HCEC 1CT (cell line): ENCODE data around the gene SPTBN5.
A peak's percentile ranks its signal among the peaks of the same experiment; 100 is the strongest.

ENCODE experiments used
- DNase-seq: peaks from one replicate; pipeline ENCODE4 v3.0.0-alpha.2; 2017

Gene SPTBN5

GRCh38 chr15:41925086-41925608 lies 31.3 kb upstream of the SPTBN5 start:
- no peak for DNase-seq

DNA sequence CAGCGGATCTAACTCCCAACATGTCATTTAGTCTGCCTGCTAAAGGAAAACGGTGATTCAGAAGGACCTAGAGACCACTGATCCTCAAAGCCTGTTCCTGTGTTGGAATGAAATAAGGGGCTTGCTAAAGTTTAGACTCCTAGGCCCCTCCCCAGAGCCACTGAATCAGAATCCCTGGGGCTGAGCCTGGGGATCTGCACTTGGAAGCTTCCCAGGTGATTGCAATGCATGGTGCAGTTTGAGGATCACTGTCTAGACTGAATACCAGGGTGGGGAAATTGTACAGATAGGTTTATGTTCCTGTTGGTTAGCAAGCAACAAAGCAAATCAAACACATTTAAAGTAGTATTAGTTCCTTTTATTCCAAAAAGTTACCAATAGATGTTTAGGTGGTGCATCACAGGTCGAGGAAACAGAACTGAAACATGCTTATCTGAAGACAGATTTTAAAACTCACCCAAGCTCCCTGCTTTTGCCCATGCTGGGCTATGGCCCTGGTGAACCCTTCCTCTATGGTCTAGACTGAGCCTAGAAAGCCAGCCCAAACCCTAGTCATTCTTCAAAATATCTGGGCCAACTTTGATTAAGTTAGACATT lies 29.6 kb upstream of the SPTBN5 start:
- DNase-seq, result no peak

DNA sequence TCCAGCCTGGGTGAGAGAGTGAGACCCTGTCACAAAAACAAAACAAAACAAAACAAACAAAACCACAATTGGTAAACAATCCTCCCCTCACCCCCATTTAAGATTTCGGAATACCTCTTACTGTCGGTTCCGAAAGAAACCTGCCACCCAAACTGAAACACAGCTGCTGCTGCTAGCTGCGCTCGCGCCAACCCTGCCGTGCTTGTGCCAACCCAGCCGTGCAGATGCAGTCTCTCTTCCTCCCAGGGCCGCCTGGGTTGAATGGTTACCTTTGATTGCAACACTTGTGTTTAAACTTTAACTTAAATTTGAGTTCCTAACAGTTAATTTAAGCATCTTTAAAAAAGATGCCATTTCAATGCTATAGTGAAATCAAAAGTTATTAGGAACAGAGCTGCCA lies 28.5 kb upstream of the SPTBN5 start:
- no peak for DNase-seq

DNA sequence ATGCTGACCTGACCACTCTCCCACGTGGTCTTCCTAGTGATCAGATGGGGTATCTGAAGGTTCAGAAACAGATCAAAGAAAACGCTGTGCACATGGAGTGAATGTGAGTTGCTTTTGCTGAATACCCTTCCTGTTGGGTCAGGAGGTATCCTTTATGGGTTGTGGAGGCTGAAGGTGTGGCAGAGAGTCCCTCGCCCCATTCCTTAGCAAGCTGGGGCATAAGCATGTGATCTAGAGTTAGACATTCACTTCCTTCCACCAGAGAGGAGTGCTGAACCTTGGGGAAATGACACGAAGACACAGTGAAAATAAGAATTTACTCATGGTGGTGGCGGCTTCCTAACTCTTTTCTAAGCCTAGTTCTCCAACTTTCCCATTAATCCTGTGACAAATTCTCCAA lies 27.8 kb upstream of the SPTBN5 start:
- no peak for DNase-seq

DNA sequence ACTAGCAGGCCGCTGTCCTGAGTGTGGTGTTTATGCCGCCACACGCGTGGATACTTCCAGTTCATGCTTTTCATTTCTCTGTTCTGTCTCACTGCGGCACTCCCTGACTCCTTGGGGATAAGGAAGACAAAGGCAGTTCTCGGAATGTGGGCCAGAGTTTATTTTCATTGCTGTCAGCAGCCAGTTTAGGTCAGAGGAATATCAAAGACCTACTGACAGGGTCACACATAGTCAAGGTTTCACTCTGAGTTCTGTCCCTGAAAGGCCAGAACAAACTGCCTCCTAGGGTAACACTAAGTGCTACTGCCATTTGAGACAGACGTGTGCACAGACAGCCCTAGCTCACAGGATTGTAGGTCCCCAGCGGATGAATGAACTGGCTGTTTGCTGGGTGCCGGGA lies 27.3 kb upstream of the SPTBN5 start:
- DNase-seq, result no peak

DNA sequence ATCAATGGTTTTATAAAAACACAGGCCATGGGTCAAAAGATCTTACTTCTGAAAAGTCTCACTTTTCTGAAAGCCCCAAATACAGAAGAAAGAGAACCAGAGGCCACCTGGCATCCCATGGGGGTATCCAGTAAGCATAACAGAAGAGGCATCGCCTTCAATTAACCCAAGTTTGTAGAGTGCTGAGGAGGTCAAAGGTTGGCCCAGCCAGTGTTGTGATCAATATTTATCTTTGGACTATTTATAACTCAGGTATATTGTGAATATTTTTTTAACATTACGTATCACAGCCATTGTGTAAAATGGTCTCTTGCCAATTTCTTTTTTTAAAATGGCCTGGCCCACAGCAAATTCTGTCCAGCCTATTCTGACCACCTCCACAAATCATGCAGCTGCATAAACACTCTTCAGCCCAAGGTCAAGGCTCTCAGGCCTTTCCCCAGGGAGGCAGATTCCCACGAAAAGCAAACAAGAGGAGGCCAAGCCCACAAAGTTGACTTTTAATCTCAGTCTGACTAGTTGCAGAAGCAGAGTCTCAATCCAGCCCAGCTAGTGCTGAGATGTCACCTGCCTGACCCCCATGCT lies 26.2 kb upstream of the SPTBN5 start:
- DNase-seq, result peak; percentile 48

- no peak for DNase-seq
These were observed 25.5 kb upstream of the SPTBN5 start for GRCh38 chr15:41919201-41919820.

DNA sequence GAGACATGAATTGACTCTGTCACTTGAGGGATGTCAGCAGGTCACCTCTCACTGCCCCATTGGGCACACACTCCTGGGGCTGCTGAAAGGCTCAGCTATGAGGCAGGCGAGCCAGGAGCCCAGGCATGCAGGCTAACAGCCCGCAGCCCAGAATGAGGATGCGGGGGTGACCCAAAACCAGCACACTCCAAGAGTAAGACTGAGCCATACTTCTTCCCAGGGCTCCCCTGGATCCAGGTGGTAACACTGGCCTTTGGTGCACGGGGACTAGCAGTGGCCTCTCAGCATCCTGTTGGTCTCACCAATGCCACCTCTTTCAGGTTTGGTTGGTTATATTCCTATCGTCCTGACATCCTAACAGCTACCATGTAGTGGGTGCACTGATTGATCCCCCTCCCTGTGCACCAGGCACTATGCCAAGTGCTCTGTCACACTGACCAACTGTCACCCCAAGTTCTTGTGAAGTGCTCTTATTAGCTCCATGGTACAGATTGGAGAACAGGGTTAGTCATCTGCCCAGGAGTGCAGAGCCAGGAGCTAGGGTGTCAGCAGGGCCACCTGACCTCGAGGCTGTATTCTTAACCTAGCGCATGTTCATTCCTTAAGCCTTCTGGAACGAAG lies 24.8 kb upstream of the SPTBN5 start:
- DNase-seq, result no peak

DNA sequence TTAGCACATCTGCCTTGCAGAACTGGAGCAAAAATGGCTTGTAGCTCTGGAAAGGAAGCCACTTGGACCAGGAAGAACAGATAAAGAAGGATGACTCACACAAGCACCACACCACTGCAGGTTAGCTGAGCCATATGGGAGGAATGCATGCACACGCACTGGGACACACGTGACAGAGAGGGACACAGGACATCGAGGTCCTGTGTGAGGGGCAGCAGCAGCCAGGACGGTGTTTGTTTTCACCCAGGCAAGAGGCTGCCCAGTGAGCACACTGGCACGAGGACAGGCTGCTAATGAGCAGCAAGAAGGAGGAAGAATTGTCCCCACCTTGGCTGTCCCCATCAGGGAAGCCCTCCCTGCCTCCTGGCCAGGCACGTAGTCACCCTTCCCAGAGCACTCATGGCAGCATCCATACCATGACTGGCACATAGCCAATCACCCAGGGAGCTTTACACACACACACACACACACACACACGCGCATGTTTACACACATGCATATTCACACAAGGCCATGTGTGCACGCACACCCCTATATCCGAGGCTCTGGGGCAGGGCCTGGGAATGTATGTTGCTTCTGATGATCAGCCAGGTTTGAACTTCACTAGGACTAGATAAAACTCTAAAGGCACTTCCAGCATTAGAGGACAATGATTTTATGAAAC lies 24.0 kb upstream of the SPTBN5 start:
- DNase-seq, result peak; percentile 55

DNA sequence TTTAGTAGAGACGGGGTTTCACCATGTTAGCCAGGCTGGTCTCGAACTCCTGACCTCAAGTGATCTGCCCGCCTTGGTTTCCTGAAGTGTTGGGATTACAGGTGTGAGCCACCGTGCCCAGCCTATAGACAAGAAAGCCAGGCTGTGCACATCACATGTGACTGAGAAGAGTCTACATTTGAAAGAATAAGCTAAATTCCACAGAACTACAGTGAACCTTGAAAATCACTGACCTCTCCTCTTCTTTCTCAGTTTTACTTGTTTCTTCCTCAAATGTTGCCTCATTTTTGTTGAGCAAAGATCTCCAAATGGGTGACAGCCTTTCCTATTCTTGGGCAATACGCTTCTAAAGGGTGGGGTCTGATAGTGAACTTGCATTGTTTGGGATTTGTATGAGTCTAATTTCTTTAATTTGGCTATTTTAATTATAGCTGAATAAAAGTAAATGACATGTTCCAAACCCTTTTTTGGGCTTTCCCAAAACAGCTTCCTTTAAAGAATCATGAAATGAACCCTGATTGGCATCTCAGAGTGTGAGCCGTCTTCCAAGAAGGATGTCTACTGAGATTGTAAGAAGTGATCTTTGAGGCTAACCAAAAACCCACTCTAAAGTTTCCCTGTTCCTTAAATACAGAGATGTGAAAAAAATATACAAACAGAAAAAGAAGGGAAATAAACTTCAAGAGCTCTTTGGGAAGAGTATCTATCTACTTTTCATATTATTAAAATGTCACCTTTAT lies 21.6 kb upstream of the SPTBN5 start:
- DNase-seq, result no peak

- no peak for DNase-seq
These were observed 20.6 kb upstream of the SPTBN5 start for GRCh38 chr15:41914411-41914810.

- no peak for DNase-seq
These were observed 19.4 kb upstream of the SPTBN5 start for GRCh38 chr15:41913256-41913655.

- no peak for DNase-seq
These were observed 18.0 kb upstream of the SPTBN5 start for GRCh38 chr15:41911691-41912345.

DNA sequence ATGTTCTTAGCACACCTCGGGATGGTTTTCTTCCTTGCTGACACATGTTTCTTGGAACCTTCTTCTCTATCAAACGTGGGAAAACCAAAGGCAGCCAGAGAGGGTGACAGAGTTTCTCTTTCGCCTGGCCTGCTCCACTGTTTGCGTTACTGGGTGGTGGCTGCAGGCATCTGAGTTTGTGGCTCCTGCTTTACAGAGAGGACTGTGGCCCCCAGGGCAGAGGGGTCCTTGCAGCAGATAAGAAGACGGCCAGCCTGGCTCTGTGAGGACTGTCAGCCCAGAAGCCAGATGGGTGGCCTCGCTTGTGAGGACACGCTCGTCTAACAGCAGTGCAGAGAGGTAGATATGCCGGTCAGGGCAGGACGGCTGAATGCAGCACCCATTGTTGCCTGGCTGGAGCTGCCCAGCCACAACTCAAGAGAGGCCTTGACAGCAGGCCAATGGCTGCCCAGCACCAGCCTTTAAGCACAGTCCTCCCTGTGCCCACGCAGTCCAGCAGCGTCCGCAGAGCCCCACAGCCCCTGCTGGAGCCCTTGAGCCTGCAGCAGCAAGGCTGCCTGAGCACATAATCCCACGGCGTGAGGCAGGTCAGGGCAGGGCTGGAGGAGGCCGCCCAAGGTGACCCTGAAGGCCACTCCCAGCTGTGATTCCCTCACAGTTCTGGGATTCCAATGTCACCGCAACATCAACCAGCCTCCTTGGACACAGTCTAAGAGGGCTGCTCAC lies 15.0 kb upstream of the SPTBN5 start:
- DNase-seq, result no peak

DNA sequence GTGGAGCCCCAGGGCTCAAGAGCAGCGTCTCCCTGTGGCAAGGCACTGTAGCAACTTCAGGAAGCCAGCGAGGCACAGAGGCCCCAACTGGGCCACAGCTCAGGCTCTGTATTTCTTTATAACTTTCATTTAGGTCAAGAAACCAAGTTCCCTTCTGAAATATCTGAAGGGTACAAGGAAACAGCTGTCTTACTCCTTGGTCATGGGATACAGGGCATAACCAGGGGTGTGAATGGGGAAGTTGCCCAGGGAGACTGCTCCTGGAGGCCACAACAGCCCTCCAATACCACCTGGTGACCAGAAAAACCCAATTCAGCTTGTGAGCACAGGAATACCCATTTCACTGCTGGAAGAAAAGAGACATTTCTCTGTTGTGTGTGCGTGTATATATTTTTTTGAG lies 13.3 kb upstream of the SPTBN5 start:
- DNase-seq, result no peak

DNA sequence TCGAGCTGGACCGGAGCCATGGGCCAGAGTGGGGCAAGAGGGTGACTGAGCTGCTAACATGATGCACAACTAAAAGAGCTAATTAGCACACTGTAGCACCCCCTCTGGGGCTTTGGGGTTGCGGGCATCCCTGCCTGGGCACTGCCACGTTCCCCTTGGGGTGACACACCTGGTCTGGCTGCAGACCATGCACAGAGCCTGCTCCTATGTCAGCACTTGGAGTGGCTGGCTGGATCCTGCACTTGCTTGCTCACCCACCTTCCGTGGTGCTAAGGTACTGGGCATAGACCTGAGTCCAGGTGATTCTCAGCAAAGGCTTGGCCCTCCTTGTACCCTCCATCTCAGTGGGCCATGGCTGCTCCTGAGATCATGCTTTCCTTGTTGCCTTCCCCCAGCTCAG lies 12.8 kb upstream of the SPTBN5 start:
- DNase-seq, result no peak

GRCh38 chr15:41905036-41905793 lies 11.4 kb upstream of the SPTBN5 start:
- DNase-seq, result no peak

- peak; percentile 39 for DNase-seq
These were observed 10.7 kb upstream of the SPTBN5 start for GRCh38 chr15:41904541-41905005.

GRCh38 chr15:41903782-41904181 lies 9.9 kb upstream of the SPTBN5 start:
- no peak for DNase-seq

GRCh38 chr15:41901431-41901830 lies 7.6 kb upstream of the SPTBN5 start:
- no peak for DNase-seq
